Lung (tissue), 12 donors: ENCODE data around the gene APLF. TPM values are rescaled to one million over a fixed set of nuclear protein-coding genes. Genes with fewer than 3 reads are reported as not detected.

Experiments used
- ATAC-seq: fragments of 200-7000 bp; cut with Tn5 transposase; one replicate; pipeline ENCODE4 v1.9.1; 2020; ENCODE audit warnings: moderate number of reproducible peaks; ENCODE audit not compliant: insufficient read depth, low FRiP score
- DNase-seq, 3 donors: peaks; one replicate each; pipeline ENCODE4 v3.0.0-alpha.2; 2013 to 2017
- H3K27ac ChIP-seq, 2 donors: one replicate each; pipeline ENCODE4 v1.5.1; 2013; ENCODE audit warnings: mild to moderate bottlenecking in 2 of 2, moderate library complexity in 2 of 2, control low read depth in 1 of 2, inconsistent platforms in 1 of 2, low read depth in 1 of 2, low read length in 1 of 2
- H3K27me3 ChIP-seq, 3 donors: one replicate each; pipeline ENCODE4 v1.5.1; 2013; ENCODE audit warnings: low read length in 2 of 3; ENCODE audit not compliant: control insufficient read depth in 3 of 3, insufficient read depth in 3 of 3
- H3K36me3 ChIP-seq, 4 donors: one replicate each; pipeline ENCODE4 v1.5.1; 2013; ENCODE audit warnings: low read length in 4 of 4, mild to moderate bottlenecking in 1 of 4, moderate library complexity in 1 of 4; ENCODE audit not compliant: control insufficient read depth in 4 of 4, insufficient read depth in 4 of 4
- H3K4me1 ChIP-seq, 5 donors: one replicate each; pipeline ENCODE4 v1.5.1; 2013; ENCODE audit warnings: low read length in 5 of 5, mild to moderate bottlenecking in 2 of 5, moderate library complexity in 1 of 5; ENCODE audit not compliant: control insufficient read depth in 5 of 5, insufficient read depth in 5 of 5
- H3K4me3 ChIP-seq: one replicate; pipeline ENCODE4 v1.5.1; 2013; ENCODE audit warnings: mild to moderate bottlenecking, control low read depth, moderate library complexity
- H3K9ac ChIP-seq, 2 donors: one replicate each; pipeline ENCODE4 v1.5.1; 2013; ENCODE audit warnings: low read length in 2 of 2, control low read depth in 1 of 2; ENCODE audit not compliant: insufficient read depth in 1 of 2
- H3K9me3 ChIP-seq, 4 donors: one replicate each; pipeline ENCODE4 v1.5.1; 2013; ENCODE audit warnings: low read length in 3 of 4, mild to moderate bottlenecking in 1 of 4, moderate library complexity in 1 of 4; ENCODE audit not compliant: control insufficient read depth in 4 of 4, insufficient read depth in 3 of 4
- CTCF ChIP-seq: IDR thresholded peaks from 2 replicates; pipeline ENCODE4 v1.5.1; 2012; ENCODE audit warnings: mild to moderate bottlenecking; ENCODE audit errors: control extremely low read depth, extremely low read depth
- WGBS, 2 donors: extraction: QIAGEN DNeasy Blood & Tissue Kit; methylation state at CpG; one replicate each; pipeline ENCODE4 v1.1.7; 2013; 5-methylcytosine and 5-hydroxymethylcytosine counted together
- polyA plus RNA-seq, 2 donors: library from polyadenylated mRNA; stranded (reverse); fragments of 200-250 nt; gene quantifications; one replicate each; pipeline ENCODE4 v1.2.1, GENCODE V29; 2013
- total RNA-seq, 2 donors: library from RNA; depleted of rRNA in 1 of 2; stranded (reverse); fragments of >200 nt in 1 of 2; gene quantifications; one replicate each; pipeline ENCODE4 v1.2.1, GENCODE V29; 2014 to 2021
- donor health status: control.
- donor health status: control.
- donor health status: Bipolar disorder and iron deficiency.
- donor health status: healthy.
- donor health status: DM: yes; HTN: yes; CAD: no.

The APLF gene
- total and polyA plus RNA-seq, 4 donors: 0.50 to 11.8 (median 2.3) TPM

DNA sequence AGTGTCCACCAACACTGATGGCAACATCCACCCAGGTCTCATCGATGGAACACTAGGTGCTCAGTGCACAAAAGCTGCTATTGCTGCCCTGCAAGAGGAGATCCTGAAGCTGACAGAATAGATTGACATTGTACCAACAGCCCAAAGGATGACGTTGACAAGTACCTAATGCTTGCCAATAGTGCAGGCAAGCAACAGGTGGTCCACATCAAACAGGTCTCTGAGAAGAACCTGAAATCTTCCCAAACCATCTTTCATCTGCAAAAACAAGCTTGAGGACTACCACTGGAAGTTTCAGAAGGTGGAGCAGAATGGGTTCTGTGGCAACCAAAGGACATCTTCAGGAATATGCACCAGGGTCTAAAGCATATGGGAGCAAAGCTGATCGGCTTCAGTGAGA, 160.2 kb downstream of the APLF start:
- ATAC-seq: no peak
- 93 to 97% methylated on average over 3 of the region's 3 CpGs for WGBS, 2 donors
- Histone ChIP-seq H3K9ac (no peak overlapping the region), H3K4me3 (no peak overlapping the region), H3K9me3 (peaks cover 0 to 5% (median under 1%) of the 10 kb centered on the region in 4 donors), H3K27me3 (peaks cover 0 to 3% (median 0%) of the 10 kb centered on the region in 3 donors), H3K27ac (no peak overlapping the region), H3K36me3 (no peaks in the 10 kb centered on the region), H3K4me1 (no peaks in the 10 kb centered on the region)
- no peak for DNase-seq
- no peak for TF ChIP-seq CTCF

Other genes starting within 250 kb of the APLF start
- gene PPP3R1, start 215.1 kb upstream of the APLF start, total RNA-seq: 10 to 100 TPM; 48.6 to 69.7 TPM
- 10 to 100 TPM; 20.8 to 24.9 TPM for gene PPP3R1, start 215.1 kb upstream of the APLF start, polyA plus RNA-seq
- 10 to 100 TPM; 13.6 to 29.3 TPM for gene CNRIP1, start 147.6 kb upstream of the APLF start, total RNA-seq
- 10 to 100 TPM in 1 of 2 donors, 1 to 10 TPM in 1; 9.0 to 15.4 TPM for gene CNRIP1, start 147.6 kb upstream of the APLF start, polyA plus RNA-seq
- gene PLEK, start 102.3 kb upstream of the APLF start, total RNA-seq: 10 to 100 TPM; 25.9 to 29.0 TPM
- 100 to 1,000 TPM in 1 of 2 donors, 1 to 10 TPM in 1; 8.2 to 181 TPM for gene PLEK, start 102.3 kb upstream of the APLF start, polyA plus RNA-seq
- 1 to 10 TPM; 1.3 to 1.9 TPM for gene FBXO48, start 291 bp upstream of the APLF start, total RNA-seq
- gene FBXO48, start 291 bp upstream of the APLF start, polyA plus RNA-seq: under 1 TPM; 0.52 to 0.67 TPM
- not detected for gene PROKR1, start 176.0 kb downstream of the APLF start, total RNA-seq
- under 1 TPM in 1 of 2 donors, not detected in 1; 0.01 TPM for gene PROKR1, start 176.0 kb downstream of the APLF start, polyA plus RNA-seq